ENCODE results near the gene COBL.

The COBL gene

GRCh38 chr7:51113560-51113959, 203.0 kb downstream of the COBL start:
- no peak for DNase-seq (ENCODE audit: low read depth)

GRCh38 chr7:51111241-51111940, 205.2 kb downstream of the COBL start:
- DNase-seq (ENCODE audit: low read depth) = no peak

GRCh38 chr7:51108134-51108533, 208.5 kb downstream of the COBL start:
- no peak for DNase-seq (ENCODE audit: low read depth)

- no peak for DNase-seq (ENCODE audit: low read depth)
Measured at GRCh38 chr7:51104278-51104677, 212.3 kb downstream of the COBL start.

GRCh38 chr7:51103718-51104117, 212.9 kb downstream of the COBL start:
- no peak for DNase-seq (ENCODE audit: low read depth)

GRCh38 chr7:51102828-51103227, 213.8 kb downstream of the COBL start:
- DNase-seq (ENCODE audit: low read depth) = no peak

GRCh38 chr7:51101111-51101757, 215.4 kb downstream of the COBL start:
- DNase-seq (ENCODE audit: low read depth) = no peak

GRCh38 chr7:51090411-51090810, 226.2 kb downstream of the COBL start:
- no peak for DNase-seq (ENCODE audit: low read depth)

GRCh38 chr7:51085034-51085692, 231.4 kb downstream of the COBL start:
- no peak for DNase-seq (ENCODE audit: low read depth)

- DNase-seq (ENCODE audit: low read depth) = no peak
Measured at GRCh38 chr7:51084121-51084520, 232.5 kb downstream of the COBL start.

- no peak for DNase-seq (ENCODE audit: low read depth)
Measured at GRCh38 chr7:51082940-51083533, 233.6 kb downstream of the COBL start.

- DNase-seq (ENCODE audit: low read depth) = no peak
Measured at GRCh38 chr7:51082096-51082840, 234.3 kb downstream of the COBL start.

GRCh38 chr7:51081270-51081890, 235.2 kb downstream of the COBL start:
- no peak for DNase-seq (ENCODE audit: low read depth)

- no peak for DNase-seq (ENCODE audit: low read depth)
Measured at GRCh38 chr7:51080622-51081269, 235.9 kb downstream of the COBL start.

GRCh38 chr7:51080216-51080615, 236.4 kb downstream of the COBL start:
- DNase-seq (ENCODE audit: low read depth) = no peak

- no peak for DNase-seq (ENCODE audit: low read depth)
Measured at GRCh38 chr7:51079494-51079893, 237.1 kb downstream of the COBL start.

- no peak for DNase-seq (ENCODE audit: low read depth)
Measured at GRCh38 chr7:51078653-51079052, 238.0 kb downstream of the COBL start.

GRCh38 chr7:51077987-51078370, 238.6 kb downstream of the COBL start:
- no peak for DNase-seq (ENCODE audit: low read depth)

GRCh38 chr7:51077316-51077986, 239.2 kb downstream of the COBL start:
- DNase-seq (ENCODE audit: low read depth) = no peak

- no peak for DNase-seq (ENCODE audit: low read depth)
Measured at GRCh38 chr7:51075681-51076580, 240.7 kb downstream of the COBL start.

Measured in CMK (cell line).